ENCODE data around the gene VSIR. TPM values are rescaled to one million over a fixed set of nuclear protein-coding genes. Genes with fewer than 3 reads are reported as not detected.

The VSIR gene
- total RNA-seq, 6 experiments from 2014 or later, result 6.1 to 17.1 (median 10.1) TPM

DNA sequence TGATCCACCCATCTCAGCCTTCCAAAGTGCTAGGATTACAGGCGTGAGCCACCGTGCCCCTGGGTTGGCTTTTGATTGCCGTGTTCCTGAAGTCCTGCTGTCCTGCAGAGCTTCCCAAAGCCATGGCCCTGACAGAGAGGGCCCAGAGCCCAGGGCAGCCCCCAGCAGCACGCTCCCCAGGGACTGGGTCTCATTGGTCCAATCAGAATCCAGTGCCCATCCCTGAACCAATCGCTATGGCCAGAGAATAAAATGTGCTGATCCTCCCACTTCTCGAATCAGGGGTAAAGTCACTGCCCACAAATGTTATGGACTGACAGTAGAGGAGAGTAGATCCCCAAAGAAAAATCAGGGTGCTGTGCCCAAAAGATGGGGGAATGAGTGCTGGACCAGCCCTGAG, 48.8 kb downstream of the VSIR start:
- ATAC-seq, result no peak
- no peaks in the 10 kb centered on the region for H3K9me3 ChIP-seq
- no peaks in the 10 kb centered on the region for H3K27me3 ChIP-seq
- intact Hi-C loops (cut with DNase I), result no loop called here
- no peak for DNase-seq
- no peak overlapping the region for H3K27ac ChIP-seq
- H3K4me1 ChIP-seq, result peaks cover 0 to 6% (median 0%) of the 10 kb centered on the region in 4 donors
- no peaks in the 10 kb centered on the region for H3K36me3 ChIP-seq
- WGBS (ENCODE audit: insufficient coverage, low coverage, low lambda C conversion rate, missing lambda C conversion rate), result no CpG with 5 or more reads among the region's 6 CpGs
- no peak overlapping the region for H3K4me3 ChIP-seq
- TF ChIP-seq, protein P1, sequence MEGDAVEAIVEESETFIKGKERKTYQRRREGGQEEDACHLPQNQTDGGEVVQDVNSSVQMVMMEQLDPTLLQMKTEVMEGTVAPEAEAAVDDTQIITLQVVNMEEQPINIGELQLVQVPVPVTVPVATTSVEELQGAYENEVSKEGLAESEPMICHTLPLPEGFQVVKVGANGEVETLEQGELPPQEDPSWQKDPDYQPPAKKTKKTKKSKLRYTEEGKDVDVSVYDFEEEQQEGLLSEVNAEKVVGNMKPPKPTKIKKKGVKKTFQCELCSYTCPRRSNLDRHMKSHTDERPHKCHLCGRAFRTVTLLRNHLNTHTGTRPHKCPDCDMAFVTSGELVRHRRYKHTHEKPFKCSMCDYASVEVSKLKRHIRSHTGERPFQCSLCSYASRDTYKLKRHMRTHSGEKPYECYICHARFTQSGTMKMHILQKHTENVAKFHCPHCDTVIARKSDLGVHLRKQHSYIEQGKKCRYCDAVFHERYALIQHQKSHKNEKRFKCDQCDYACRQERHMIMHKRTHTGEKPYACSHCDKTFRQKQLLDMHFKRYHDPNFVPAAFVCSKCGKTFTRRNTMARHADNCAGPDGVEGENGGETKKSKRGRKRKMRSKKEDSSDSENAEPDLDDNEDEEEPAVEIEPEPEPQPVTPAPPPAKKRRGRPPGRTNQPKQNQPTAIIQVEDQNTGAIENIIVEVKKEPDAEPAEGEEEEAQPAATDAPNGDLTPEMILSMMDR (IDR thresholded peaks at IDR 0.05), result no peak
- TF ChIP-seq POLR2A (IDR thresholded peaks at IDR 0.05), result no peak

DNA sequence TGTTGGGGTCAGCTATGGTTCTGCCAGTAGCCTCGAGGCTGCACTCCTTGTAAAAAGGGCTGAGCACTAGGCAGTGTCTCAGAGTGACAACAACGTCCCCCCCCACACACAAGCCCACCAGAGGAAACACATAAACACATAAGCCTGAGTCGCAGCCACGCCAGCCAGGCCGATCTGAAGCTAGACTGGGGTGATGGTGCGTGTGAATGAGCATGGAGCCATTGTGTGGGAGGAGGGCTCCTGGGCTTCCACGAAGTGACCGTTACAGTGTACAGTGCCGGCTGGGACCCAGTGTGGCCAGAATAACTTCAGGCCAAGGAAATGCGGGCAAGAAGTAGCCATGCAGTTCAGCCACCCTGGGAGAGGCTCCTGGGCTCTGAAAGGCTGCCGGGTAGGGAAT, 50.0 kb downstream of the VSIR start:
- intact Hi-C loops (cut with DNase I), result no loop called here
- H3K27ac ChIP-seq, result no peak overlapping the region
- no peak for TF ChIP-seq POLR2A (IDR thresholded peaks at IDR 0.05)
- TF ChIP-seq, protein P1 (IDR thresholded peaks at IDR 0.05), result no peak
- no peaks in the 10 kb centered on the region for H3K27me3 ChIP-seq
- no peak for DNase-seq
- no peaks in the 10 kb centered on the region for H3K9me3 ChIP-seq
- 63% methylated on average over 4 of the region's 11 CpGs for WGBS (ENCODE audit: insufficient coverage, low coverage, low lambda C conversion rate, missing lambda C conversion rate)
- H3K36me3 ChIP-seq, result no peaks in the 10 kb centered on the region
- no peak for ATAC-seq
- H3K4me3 ChIP-seq, result no peak overlapping the region
- peaks cover 0 to 6% (median 0%) of the 10 kb centered on the region in 4 donors for H3K4me1 ChIP-seq

DNA sequence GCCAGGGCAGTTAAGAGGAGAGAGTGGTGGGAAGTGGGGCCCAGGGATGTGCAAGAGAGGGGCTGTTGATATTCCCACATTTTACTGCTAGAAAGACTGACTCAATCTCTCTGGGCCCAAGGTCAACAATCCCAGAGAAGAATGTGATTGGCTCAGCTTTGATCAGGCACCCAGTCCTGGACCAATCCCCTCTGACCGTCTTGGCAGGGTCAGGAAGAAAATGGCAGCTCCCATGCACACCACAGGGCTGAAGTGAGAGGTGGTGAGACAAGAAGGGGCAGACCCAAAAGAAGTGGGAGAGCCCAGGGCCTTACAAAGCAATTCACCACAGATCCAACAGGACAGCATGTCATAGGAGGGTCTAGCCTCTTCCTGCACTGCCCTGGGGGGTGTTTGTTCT, 50.5 kb downstream of the VSIR start:
- TF ChIP-seq, protein P1 (IDR thresholded peaks at IDR 0.05), result no peak
- no peak for TF ChIP-seq POLR2A (IDR thresholded peaks at IDR 0.05)
- H3K36me3 ChIP-seq, result no peaks in the 10 kb centered on the region
- ATAC-seq (no peak), DNase-seq (no peak)
- intact Hi-C loops (cut with DNase I), result no loop called here
- H3K27me3 ChIP-seq, result no peaks in the 10 kb centered on the region
- 83% methylated on average over 1 of the region's 1 CpG for WGBS (ENCODE audit: insufficient coverage, low coverage, low lambda C conversion rate, missing lambda C conversion rate)
- H3K4me1 ChIP-seq, result peaks cover 0 to 6% (median 0%) of the 10 kb centered on the region in 4 donors
- H3K27ac ChIP-seq, result no peak overlapping the region
- no peak overlapping the region for H3K4me3 ChIP-seq
- H3K9me3 ChIP-seq, result no peaks in the 10 kb centered on the region

DNA sequence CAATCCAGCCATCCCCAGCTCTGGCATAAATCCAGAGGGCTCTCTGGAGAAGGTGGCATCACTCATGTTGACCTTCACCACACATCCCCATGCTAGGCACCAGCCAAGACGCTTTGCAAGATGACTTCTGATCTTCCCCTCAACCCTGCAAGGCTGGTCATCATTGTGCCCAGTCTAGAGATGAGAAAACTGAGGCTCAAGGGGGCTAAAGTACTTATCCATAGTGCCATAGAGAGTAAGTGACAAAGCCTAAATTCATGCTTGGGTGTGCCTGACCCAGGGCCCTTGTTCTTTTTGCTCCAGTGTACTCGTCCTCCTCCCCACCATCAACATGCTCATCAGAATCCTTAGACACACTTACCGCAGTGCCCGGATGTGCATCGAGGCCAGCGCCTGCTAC, 52.0 kb downstream of the VSIR start:
- intact Hi-C loops (cut with DNase I), result no loop called here
- TF ChIP-seq POLR2A (IDR thresholded peaks at IDR 0.05), result no peak
- TF ChIP-seq, protein P1 (IDR thresholded peaks at IDR 0.05), result no peak
- H3K4me1 ChIP-seq, result no peaks in the 10 kb centered on the region
- no peak overlapping the region for H3K27ac ChIP-seq
- H3K4me3 ChIP-seq, result no peak overlapping the region
- no peaks in the 10 kb centered on the region for H3K27me3 ChIP-seq
- no peaks in the 10 kb centered on the region for H3K36me3 ChIP-seq
- DNase-seq (no peak), ATAC-seq (no peak)
- 83% methylated on average over 6 of the region's 6 CpGs for WGBS (ENCODE audit: insufficient coverage, low coverage, low lambda C conversion rate, missing lambda C conversion rate)
- no peaks in the 10 kb centered on the region for H3K9me3 ChIP-seq

DNA sequence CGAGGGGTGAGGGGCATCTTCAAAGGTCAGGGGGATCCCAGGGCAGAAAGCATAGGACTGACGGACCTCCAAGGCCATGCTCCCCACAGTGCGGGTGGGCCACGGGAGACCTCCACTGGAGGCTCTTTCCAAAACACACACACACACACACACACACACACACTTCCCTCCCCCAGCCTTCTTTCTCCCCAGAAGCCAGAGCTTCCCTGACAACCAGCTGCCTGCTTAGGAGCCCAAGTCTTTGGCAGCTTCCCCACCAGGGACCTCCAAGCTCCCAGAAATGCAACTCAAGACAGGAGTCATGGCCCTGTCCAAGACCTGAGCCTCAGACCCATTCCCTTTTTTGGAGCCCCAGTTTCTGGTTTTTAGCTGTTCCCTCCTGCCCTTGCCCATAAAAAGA, 53.0 kb downstream of the VSIR start:
- H3K27me3 ChIP-seq, result no peaks in the 10 kb centered on the region
- H3K36me3 ChIP-seq, result no peaks in the 10 kb centered on the region
- no peaks in the 10 kb centered on the region for H3K4me1 ChIP-seq
- no peaks in the 10 kb centered on the region for H3K9me3 ChIP-seq
- WGBS (ENCODE audit: insufficient coverage, low coverage, low lambda C conversion rate, missing lambda C conversion rate), result no CpG with 5 or more reads among the region's 4 CpGs
- no peak overlapping the region for H3K27ac ChIP-seq
- TF ChIP-seq, protein P1 (IDR thresholded peaks at IDR 0.05), result no peak
- no peak for TF ChIP-seq POLR2A (IDR thresholded peaks at IDR 0.05)
- intact Hi-C loops (cut with DNase I), result no loop called here
- DNase-seq, result no peak
- no peak overlapping the region for H3K4me3 ChIP-seq
- no peak for ATAC-seq

Measured in right lobe of liver (tissue), 6 donors.